ENCODE measurements around the gene ZNRD2.

ZNRD2 gene

GRCh38 chr11:65540290-65541092 lies 29.8 kb upstream of the ZNRD2 start:
- TF ChIP-seq CTCF (IDR thresholded peaks at IDR 0.05; ENCODE audit: insufficient read depth, low read depth, low read length, missing control alignments): peak; percentile 71
- H3K4me3 ChIP-seq (ENCODE audit: low read depth, low read length): peak overlapping the region; percentile 84
- peak; percentile 94 for DNase-seq (ENCODE audit: low read depth)

GRCh38 chr11:65541093-65541982 lies 28.9 kb upstream of the ZNRD2 start:
- TF ChIP-seq CTCF (IDR thresholded peaks at IDR 0.05; ENCODE audit: insufficient read depth, low read depth, low read length, missing control alignments): no peak
- H3K4me3 ChIP-seq (ENCODE audit: low read depth, low read length): peak overlapping the region; percentile 84
- DNase-seq (ENCODE audit: low read depth): no peak

GRCh38 chr11:65542738-65543390 lies 27.4 kb upstream of the ZNRD2 start:
- H3K4me3 ChIP-seq (ENCODE audit: low read depth, low read length): no peak overlapping the region
- DNase-seq (ENCODE audit: low read depth): no peak
- no peak for TF ChIP-seq CTCF (IDR thresholded peaks at IDR 0.05; ENCODE audit: insufficient read depth, low read depth, low read length, missing control alignments)

- TF ChIP-seq CTCF (IDR thresholded peaks at IDR 0.05; ENCODE audit: insufficient read depth, low read depth, low read length, missing control alignments): no peak
Measured at GRCh38 chr11:65545853-65546216, 24.4 kb upstream of the ZNRD2 start.

GRCh38 chr11:65546217-65546958 lies 23.9 kb upstream of the ZNRD2 start:
- peak overlapping the region; percentile 65 for H3K4me3 ChIP-seq (ENCODE audit: low read depth, low read length)
- peak; percentile 94 for DNase-seq (ENCODE audit: low read depth)
- no peak for TF ChIP-seq CTCF (IDR thresholded peaks at IDR 0.05; ENCODE audit: insufficient read depth, low read depth, low read length, missing control alignments)

More at GRCh38 chr11:65545853-65546216, 24.4 kb upstream of the ZNRD2 start:
- H3K4me3 ChIP-seq (ENCODE audit: low read depth, low read length): peak overlapping the region; percentile 65; the same call in 1 of the 2 replicates
- DNase-seq (ENCODE audit: low read depth): no peak

Measured in GM12865 (cell line).